ENCODE measurements around the gene PEAK1. TPM values are rescaled to one million over a fixed set of nuclear protein-coding genes. Genes with fewer than 3 reads are reported as not detected.

PEAK1 gene
- total RNA-seq, 1 donor from 2014 or later = 32.3 TPM

- no peaks in the 10 kb centered on the region for H3K36me3 Mint-ChIP-seq (ENCODE audit: insufficient read depth)
- TF ChIP-seq, protein P1, sequence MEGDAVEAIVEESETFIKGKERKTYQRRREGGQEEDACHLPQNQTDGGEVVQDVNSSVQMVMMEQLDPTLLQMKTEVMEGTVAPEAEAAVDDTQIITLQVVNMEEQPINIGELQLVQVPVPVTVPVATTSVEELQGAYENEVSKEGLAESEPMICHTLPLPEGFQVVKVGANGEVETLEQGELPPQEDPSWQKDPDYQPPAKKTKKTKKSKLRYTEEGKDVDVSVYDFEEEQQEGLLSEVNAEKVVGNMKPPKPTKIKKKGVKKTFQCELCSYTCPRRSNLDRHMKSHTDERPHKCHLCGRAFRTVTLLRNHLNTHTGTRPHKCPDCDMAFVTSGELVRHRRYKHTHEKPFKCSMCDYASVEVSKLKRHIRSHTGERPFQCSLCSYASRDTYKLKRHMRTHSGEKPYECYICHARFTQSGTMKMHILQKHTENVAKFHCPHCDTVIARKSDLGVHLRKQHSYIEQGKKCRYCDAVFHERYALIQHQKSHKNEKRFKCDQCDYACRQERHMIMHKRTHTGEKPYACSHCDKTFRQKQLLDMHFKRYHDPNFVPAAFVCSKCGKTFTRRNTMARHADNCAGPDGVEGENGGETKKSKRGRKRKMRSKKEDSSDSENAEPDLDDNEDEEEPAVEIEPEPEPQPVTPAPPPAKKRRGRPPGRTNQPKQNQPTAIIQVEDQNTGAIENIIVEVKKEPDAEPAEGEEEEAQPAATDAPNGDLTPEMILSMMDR (IDR thresholded peaks at IDR 0.05; ENCODE audit: unreplicated experiment) = no peak
- peaks cover 19% of the 10 kb centered on the region for H3K4me1 Mint-ChIP-seq (ENCODE audit: low read depth)
- H3K9me3 Mint-ChIP-seq (ENCODE audit: low read depth) = no peaks in the 10 kb centered on the region
- H3K27ac Mint-ChIP-seq = no peak overlapping the region
- no peak for DNase-seq (ENCODE audit: low spot score, unreplicated experiment)
- no peak overlapping the region for H3K4me3 Mint-ChIP-seq (ENCODE audit: low read depth)
- H3K27me3 Mint-ChIP-seq = no peaks in the 10 kb centered on the region
Measured at GRCh38 chr15:77354063-77354462, 65.8 kb downstream of the PEAK1 start.

GRCh38 chr15:77352887-77353286 lies 67.0 kb downstream of the PEAK1 start:
- no peaks in the 10 kb centered on the region for H3K27me3 Mint-ChIP-seq
- no peaks in the 10 kb centered on the region for H3K9me3 Mint-ChIP-seq (ENCODE audit: low read depth)

GRCh38 chr15:77350792-77351191 lies 69.1 kb downstream of the PEAK1 start:
- no peaks in the 10 kb centered on the region for H3K27me3 Mint-ChIP-seq
- H3K4me1 Mint-ChIP-seq (ENCODE audit: low read depth) = peaks cover 23% of the 10 kb centered on the region
- no peaks in the 10 kb centered on the region for H3K9me3 Mint-ChIP-seq (ENCODE audit: low read depth)
- H3K4me3 Mint-ChIP-seq (ENCODE audit: low read depth) = no peak overlapping the region
- TF ChIP-seq, protein P1 (IDR thresholded peaks at IDR 0.05; ENCODE audit: unreplicated experiment) = no peak
- DNase-seq (ENCODE audit: low spot score, unreplicated experiment) = no peak
- peaks cover 2% of the 10 kb centered on the region for H3K36me3 Mint-ChIP-seq (ENCODE audit: insufficient read depth)
- H3K27ac Mint-ChIP-seq = no peak overlapping the region

More at GRCh38 chr15:77352887-77353286, 67.0 kb downstream of the PEAK1 start:
- Mint-ChIP-seq H3K36me3 (ENCODE audit: insufficient read depth) (no peaks in the 10 kb centered on the region), H3K27ac (no peak overlapping the region), H3K4me1 (ENCODE audit: low read depth) (peaks cover 19% of the 10 kb centered on the region), H3K4me3 (ENCODE audit: low read depth) (no peak overlapping the region)
- DNase-seq (ENCODE audit: low spot score, unreplicated experiment) = no peak
- TF ChIP-seq, protein P1 (IDR thresholded peaks at IDR 0.05; ENCODE audit: unreplicated experiment) = no peak

- Mint-ChIP-seq H3K9me3 (ENCODE audit: low read depth) (peaks cover 7% of the 10 kb centered on the region), H3K27ac (no peak overlapping the region), H3K4me3 (ENCODE audit: low read depth) (no peak overlapping the region), H3K36me3 (ENCODE audit: insufficient read depth) (peaks cover 6% of the 10 kb centered on the region), H3K4me1 (ENCODE audit: low read depth) (peaks cover 23% of the 10 kb centered on the region), H3K27me3 (no peaks in the 10 kb centered on the region)
- TF ChIP-seq, protein P1 (IDR thresholded peaks at IDR 0.05; ENCODE audit: unreplicated experiment) = no peak
- no peak for DNase-seq (ENCODE audit: low spot score, unreplicated experiment)
Measured at GRCh38 chr15:77349666-77350065, 70.2 kb downstream of the PEAK1 start.

DNA sequence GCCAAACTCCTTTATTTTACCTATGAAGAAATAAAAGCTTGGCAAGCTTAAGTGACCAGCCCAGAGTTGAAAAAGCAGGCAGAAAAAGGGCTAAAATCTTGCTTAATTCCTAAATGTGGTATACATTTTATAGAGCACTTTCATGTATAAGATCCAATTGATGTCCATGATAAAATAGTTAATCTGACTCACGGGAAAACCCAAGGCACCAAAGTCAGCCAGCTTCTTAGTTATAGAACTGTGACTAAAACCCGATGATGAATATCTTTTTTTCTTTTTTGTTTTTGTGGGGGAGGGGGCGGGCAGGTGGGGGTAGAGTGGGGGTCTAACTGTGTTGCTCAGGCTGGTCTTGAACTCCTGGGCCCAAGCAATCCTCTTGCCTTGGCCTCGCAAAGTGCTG lies 71.4 kb downstream of the PEAK1 start:
- H3K4me1 Mint-ChIP-seq (ENCODE audit: low read depth) = peaks cover 20% of the 10 kb centered on the region

More for the DNA sequence above, 71.4 kb downstream of the PEAK1 start:
- Mint-ChIP-seq H3K27me3 (no peaks in the 10 kb centered on the region), H3K9me3 (ENCODE audit: low read depth) (peaks cover 8% of the 10 kb centered on the region), H3K36me3 (ENCODE audit: insufficient read depth) (peaks cover 8% of the 10 kb centered on the region), H3K27ac (no peak overlapping the region), H3K4me3 (ENCODE audit: low read depth) (no peak overlapping the region)
- TF ChIP-seq, protein P1 (IDR thresholded peaks at IDR 0.05; ENCODE audit: unreplicated experiment) = no peak
- DNase-seq (ENCODE audit: low spot score, unreplicated experiment) = no peak

All from progenitor cell of endocrine pancreas (in vitro differentiated cells).